Activated T-cell treated with anti-CD3 and anti-CD28 coated beads, Interleukin-2, amount 50 U/mL, for 72 hours (primary cell): ENCODE measurements around the gene BIN2. TPM values are rescaled to one million over a fixed set of nuclear protein-coding genes. Genes with fewer than 3 reads are reported as not detected.

Source experiments
- ATAC-seq, 2 donors: fragments of 150-1000 bp; cut with Tn5 transposase; replicated peaks in 1 of 2; 2 replicates each; pipeline ENCODE4 v1.10.0; 2021; ENCODE audit warnings: moderate library complexity in 2 of 2, mild to moderate bottlenecking in 1 of 2
- DNase-seq, 2 donors: peaks; one replicate each; pipeline ENCODE4 v3.0.0; 2021 to 2022; ENCODE audit warnings: mixed read lengths in 1 of 2
- H3K27ac Mint-ChIP-seq: one replicate; pipeline ENCODE4 v1.8.0; 2022; ENCODE audit warnings: mild to moderate bottlenecking, moderate library complexity, mixed read lengths
- H3K27me3 Mint-ChIP-seq: one replicate; pipeline ENCODE4 v1.8.0; 2022; ENCODE audit warnings: low read depth, mixed read lengths
- H3K36me3 Mint-ChIP-seq, 2 donors: one replicate each; pipeline ENCODE4 v1.8.0; 2022; ENCODE audit warnings: mixed read lengths in 2 of 2, mild to moderate bottlenecking in 1 of 2; ENCODE audit not compliant: insufficient read depth in 2 of 2
- H3K4me1 Mint-ChIP-seq: one replicate; pipeline ENCODE4 v1.8.0; 2022; ENCODE audit warnings: low read depth, mixed read lengths
- H3K4me3 Mint-ChIP-seq, 2 donors: one replicate each; pipeline ENCODE4 v1.8.0; 2022; ENCODE audit warnings: mild to moderate bottlenecking in 2 of 2, mixed read lengths in 2 of 2, moderate library complexity in 2 of 2
- H3K9me3 Mint-ChIP-seq, 2 donors: one replicate each; pipeline ENCODE4 v1.8.0; 2022; ENCODE audit warnings: mixed read lengths in 2 of 2
- total RNA-seq, 2 donors: library from RNA; stranded (reverse); gene quantifications; one replicate each; pipeline ENCODE4 v1.2.3, GENCODE V29; 2022

Gene BIN2
- 100 to 1,000 TPM; 102 to 104 TPM for total RNA-seq

GRCh38 chr12:51323966-51324895 is at the start of gene BIN2:
TSS of gene BIN2 (minus strand) at chr12:51324174. CDS start at chr12:51324102, 72 bp downstream.
- DNase-seq (peak; percentile 82 to 89), ATAC-seq (peak; percentile 80 to 88)
- Mint-ChIP-seq H3K36me3 (peaks cover 8 to 17% of the 10 kb centered on the region in 2 donors), H3K27me3 (no peaks in the 10 kb centered on the region), H3K4me3 (peak within 1 kb of the TSS; percentile 88 to 95), H3K27ac (peak within 1 kb of the TSS; percentile 93), H3K9me3 (no peaks in the 10 kb centered on the region), H3K4me1 (peaks cover 87% of the 10 kb centered on the region)

DNA sequence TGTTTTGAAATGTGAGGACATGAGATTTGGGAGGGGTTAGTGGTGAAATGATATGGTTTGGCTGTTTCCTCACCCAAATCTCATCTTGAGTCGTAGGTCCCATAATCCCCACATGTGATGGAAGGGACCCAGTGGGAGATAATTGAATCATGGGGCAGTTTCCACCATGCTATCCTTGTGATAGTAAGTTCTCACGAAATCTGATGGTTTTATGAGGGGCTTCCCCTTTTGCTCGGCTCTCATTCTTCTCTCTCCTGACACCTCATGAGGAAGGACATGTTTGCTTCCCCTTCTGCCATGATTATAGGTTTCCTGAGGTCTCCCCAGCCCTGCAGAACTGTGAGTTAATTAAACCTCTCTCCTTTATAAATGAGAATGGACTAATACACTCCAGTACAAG is 49.2 kb upstream of the BIN2 start:
- no peak overlapping the region for H3K4me3 Mint-ChIP-seq
- peaks cover 9 to 15% of the 10 kb centered on the region in 2 donors for H3K36me3 Mint-ChIP-seq
- no peaks in the 10 kb centered on the region for H3K9me3 Mint-ChIP-seq
- no peak overlapping the region for H3K27ac Mint-ChIP-seq
- H3K27me3 Mint-ChIP-seq: no peaks in the 10 kb centered on the region
- ATAC-seq (no peak), DNase-seq (no peak)
- H3K4me1 Mint-ChIP-seq: peaks cover 52% of the 10 kb centered on the region

DNA sequence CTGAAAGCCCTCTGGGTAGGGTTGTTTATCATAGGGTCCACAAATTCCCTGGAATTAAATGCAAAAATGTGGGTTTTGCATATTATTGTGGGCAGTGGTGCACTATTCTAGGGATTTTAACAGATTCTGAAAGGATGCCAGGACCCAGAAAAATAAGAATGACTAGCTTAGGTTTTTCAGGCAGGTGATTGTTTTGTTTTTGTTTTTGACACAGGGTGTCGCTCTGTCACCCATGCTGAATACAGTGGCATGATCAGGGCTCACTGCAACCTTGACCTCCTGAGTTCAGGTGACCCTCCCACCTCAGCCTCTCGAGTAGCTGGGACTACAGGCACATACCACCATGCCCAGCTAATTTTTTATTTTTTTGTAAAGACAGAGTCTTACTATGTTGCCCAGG is 48.0 kb upstream of the BIN2 start:
- ATAC-seq: no peak
- peaks cover 61% of the 10 kb centered on the region for H3K4me1 Mint-ChIP-seq
- peaks cover 9% of the 10 kb centered on the region in 2 donors for H3K36me3 Mint-ChIP-seq
- H3K27ac Mint-ChIP-seq: no peak overlapping the region
- no peaks in the 10 kb centered on the region for H3K9me3 Mint-ChIP-seq
- DNase-seq: no peak
- no peak overlapping the region for H3K4me3 Mint-ChIP-seq
- H3K27me3 Mint-ChIP-seq: no peaks in the 10 kb centered on the region

GRCh38 chr12:51371295-51371953 is 47.5 kb upstream of the BIN2 start:
- peaks cover 9% of the 10 kb centered on the region in 2 donors for H3K36me3 Mint-ChIP-seq
- no peak for DNase-seq
- H3K4me3 Mint-ChIP-seq: peak overlapping the region; percentile 41 to 55
- no peaks in the 10 kb centered on the region for H3K27me3 Mint-ChIP-seq
- no peak overlapping the region for H3K27ac Mint-ChIP-seq
- no peaks in the 10 kb centered on the region for H3K9me3 Mint-ChIP-seq
- ATAC-seq: no peak
- peaks cover 62% of the 10 kb centered on the region for H3K4me1 Mint-ChIP-seq

DNA sequence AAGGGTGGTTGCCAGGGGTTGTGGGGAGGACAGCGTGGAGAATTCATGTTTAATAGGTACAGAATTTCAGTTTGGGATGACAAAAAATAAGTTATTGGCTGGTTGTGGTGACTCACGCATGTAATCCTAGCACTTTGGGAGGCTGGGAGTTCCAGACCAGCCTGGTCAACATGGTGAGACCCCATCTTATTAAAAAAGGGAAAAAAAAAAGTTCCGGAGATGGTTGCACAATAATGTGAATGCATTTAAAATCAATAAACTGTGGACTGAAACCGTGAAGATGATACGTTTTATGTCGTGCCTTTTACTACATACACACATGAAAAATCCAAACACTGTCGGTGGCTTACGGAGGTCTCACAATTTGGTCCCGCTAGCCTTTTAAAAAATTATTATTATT is 46.7 kb upstream of the BIN2 start:
- no peaks in the 10 kb centered on the region for H3K27me3 Mint-ChIP-seq
- no peak for ATAC-seq
- DNase-seq: no peak
- no peak overlapping the region for H3K4me3 Mint-ChIP-seq
- H3K4me1 Mint-ChIP-seq: peaks cover 67% of the 10 kb centered on the region
- peaks cover 9% of the 10 kb centered on the region in 2 donors for H3K36me3 Mint-ChIP-seq
- no peak overlapping the region for H3K27ac Mint-ChIP-seq
- H3K9me3 Mint-ChIP-seq: no peaks in the 10 kb centered on the region

DNA sequence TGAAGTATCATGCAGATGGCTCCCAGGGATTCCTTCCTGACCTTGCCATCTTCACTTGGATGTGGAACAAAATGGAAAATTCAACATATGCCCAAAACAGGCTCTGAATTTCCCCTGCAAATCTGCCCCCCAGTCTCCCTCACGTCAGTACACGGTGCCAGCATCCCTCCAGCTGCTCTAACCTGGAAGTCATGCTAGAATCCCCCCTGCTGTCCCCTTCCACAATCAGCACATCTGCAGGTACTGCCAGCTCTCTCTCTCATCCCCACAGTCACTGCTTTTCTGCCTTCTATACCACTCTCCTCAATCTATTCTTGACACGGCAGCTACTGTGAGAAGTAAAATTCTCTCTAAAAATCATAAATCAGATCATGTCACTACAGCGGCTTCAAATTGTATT is 45.6 kb upstream of the BIN2 start:
- peaks cover 2 to 4% of the 10 kb centered on the region in 2 donors for H3K36me3 Mint-ChIP-seq
- DNase-seq: no peak
- peak overlapping the region; percentile 4 for H3K27ac Mint-ChIP-seq
- no peaks in the 10 kb centered on the region for H3K27me3 Mint-ChIP-seq
- no peaks in the 10 kb centered on the region for H3K9me3 Mint-ChIP-seq
- H3K4me1 Mint-ChIP-seq: peaks cover 61% of the 10 kb centered on the region
- ATAC-seq: no peak
- peak overlapping the region; percentile 73 to 78 for H3K4me3 Mint-ChIP-seq

- ATAC-seq (peak; percentile 96 to 97), DNase-seq (peak; percentile 88 to 91)
- Mint-ChIP-seq H3K4me1 (peaks cover 61% of the 10 kb centered on the region), H3K4me3 (peak overlapping the region; percentile 73 to 78), H3K27me3 (no peaks in the 10 kb centered on the region), H3K36me3 (peaks cover 3 to 4% of the 10 kb centered on the region in 2 donors), H3K9me3 (no peaks in the 10 kb centered on the region), H3K27ac (peak overlapping the region; percentile 4)
Measured at GRCh38 chr12:51368640-51369517, 44.9 kb upstream of the BIN2 start.

GRCh38 chr12:51365276-51365675 is 41.3 kb upstream of the BIN2 start:
- Mint-ChIP-seq H3K4me1 (peaks cover 35% of the 10 kb centered on the region), H3K4me3 (no peak overlapping the region), H3K36me3 (peaks cover 0 to 4% of the 10 kb centered on the region in 2 donors), H3K27me3 (no peaks in the 10 kb centered on the region), H3K9me3 (no peaks in the 10 kb centered on the region), H3K27ac (no peak overlapping the region)
- ATAC-seq (no peak), DNase-seq (no peak)

DNA sequence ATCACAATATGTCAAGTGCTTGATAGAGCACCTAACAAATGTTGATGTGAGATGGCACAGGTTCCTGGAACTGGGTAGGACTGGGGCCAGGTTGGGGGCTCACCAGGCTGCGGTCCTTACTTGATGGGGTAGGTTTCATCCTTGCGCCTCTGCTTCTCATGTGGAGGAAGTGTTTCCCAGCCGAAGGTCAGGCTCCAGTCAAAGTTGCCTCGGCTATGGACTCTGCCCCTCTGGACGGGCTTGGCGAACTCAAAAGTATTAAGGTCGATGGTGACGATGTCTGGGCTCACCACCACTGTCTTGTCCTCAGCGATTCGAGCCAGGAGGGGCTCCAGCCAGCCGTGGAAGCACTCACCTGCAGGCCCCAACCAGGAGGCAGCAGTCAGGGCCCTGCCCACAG is 40.0 kb upstream of the BIN2 start:
- Mint-ChIP-seq H3K4me1 (peaks cover 22% of the 10 kb centered on the region), H3K27ac (no peak overlapping the region), H3K27me3 (no peaks in the 10 kb centered on the region), H3K36me3 (peaks cover 0 to 4% of the 10 kb centered on the region in 2 donors), H3K4me3 (no peak overlapping the region), H3K9me3 (no peaks in the 10 kb centered on the region)
- DNase-seq: no peak
- no peak for ATAC-seq

DNA sequence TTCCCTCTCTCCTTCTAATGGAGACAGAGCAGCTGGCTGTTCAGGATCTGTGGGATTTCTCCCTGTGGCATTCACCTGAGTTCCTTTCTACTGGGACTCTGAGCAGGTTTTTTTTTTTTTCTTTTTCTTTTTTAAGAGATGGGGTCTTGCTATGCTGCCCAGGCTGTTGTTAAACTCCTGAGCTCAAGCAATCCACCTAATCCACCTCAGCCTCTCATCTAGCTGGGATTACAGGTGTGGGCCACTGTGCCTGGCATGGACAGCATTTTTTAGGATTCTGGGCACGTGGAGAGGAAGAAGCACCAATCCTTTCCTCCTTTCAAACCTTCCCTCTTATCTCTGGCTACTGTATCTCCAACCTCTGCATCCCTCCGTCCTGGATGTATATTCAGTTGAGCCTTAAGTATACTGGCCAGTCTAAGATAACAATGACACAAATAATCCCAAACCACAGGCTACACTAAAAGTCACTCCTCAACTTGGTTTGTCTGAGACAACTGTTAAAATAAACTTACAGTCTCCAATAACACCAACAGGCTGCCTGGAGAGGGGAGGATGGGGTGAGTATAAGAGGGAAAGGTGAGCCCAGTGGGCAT is 38.9 kb upstream of the BIN2 start:
- H3K4me1 Mint-ChIP-seq: peaks cover 11% of the 10 kb centered on the region
- H3K36me3 Mint-ChIP-seq: peaks cover 1 to 4% of the 10 kb centered on the region in 2 donors
- H3K27ac Mint-ChIP-seq: no peak overlapping the region
- ATAC-seq (no peak), DNase-seq (no peak)
- no peaks in the 10 kb centered on the region for H3K9me3 Mint-ChIP-seq
- H3K4me3 Mint-ChIP-seq: no peak overlapping the region
- no peaks in the 10 kb centered on the region for H3K27me3 Mint-ChIP-seq

DNA sequence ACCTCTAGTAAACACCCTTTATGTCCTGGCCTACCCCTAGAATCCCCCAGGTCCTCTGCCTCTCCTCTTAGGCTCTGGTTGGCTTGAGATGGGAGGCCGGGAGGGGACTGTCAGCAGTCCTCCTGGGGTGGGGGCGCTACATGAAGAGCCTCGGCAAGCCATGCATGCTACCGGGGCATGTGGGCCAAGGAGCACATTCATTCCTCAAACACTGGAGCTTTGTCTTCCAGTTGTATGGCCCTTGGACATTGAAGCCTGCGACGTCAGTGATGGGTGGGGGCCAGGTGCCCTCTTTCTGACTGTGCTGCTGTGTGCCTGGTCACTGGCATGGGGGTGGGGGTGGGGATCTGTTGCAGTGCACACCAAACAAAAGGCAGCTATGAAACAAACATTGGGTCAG is 38.3 kb upstream of the BIN2 start:
- Mint-ChIP-seq H3K36me3 (peaks cover 2 to 4% of the 10 kb centered on the region in 2 donors), H3K27me3 (no peaks in the 10 kb centered on the region), H3K27ac (no peak overlapping the region), H3K4me1 (peaks cover 6% of the 10 kb centered on the region), H3K4me3 (no peak overlapping the region), H3K9me3 (no peaks in the 10 kb centered on the region)
- ATAC-seq: no peak
- no peak for DNase-seq

DNA sequence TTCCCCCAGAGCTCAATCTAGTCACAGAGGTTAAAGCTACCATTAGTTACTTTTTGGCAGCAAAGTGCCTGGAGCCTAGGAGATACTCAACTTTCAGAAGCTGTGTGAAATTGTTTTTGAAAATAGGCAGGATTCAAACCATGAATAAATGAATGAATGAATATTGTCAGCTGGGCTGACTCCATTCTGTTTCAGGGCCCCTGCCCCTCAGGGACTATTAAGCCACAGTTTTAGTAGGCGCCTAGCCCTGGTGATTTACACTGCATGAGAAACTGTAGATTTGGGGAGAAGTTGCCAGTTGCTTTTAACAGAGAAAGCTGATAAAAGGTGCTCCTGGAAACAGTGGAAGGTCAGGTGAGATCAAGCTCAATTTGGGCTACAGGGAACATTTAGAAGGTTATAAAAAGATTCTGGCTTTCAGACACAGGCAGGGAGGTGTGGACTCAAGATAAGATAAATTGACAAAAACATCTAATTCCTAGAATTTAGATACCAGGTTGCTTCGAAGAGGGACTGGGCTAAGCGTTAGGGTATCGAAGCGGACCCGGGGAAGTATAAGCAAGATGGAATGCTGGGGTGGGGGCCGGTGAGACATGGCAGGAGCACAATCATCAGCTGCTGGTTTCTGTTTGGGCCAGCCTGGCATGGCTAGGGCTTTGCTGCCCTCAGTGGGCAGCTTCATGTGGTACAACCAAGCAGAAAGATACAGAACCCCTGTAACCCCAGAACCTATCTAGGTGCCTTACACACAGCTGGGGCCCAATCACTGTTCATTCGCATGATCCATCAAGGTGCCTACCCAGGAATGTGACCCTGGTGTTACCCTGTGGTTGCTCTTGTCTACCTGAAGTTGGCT is 37.4 kb upstream of the BIN2 start:
- Mint-ChIP-seq H3K4me3 (no peak overlapping the region), H3K27ac (no peak overlapping the region), H3K36me3 (peaks cover 3 to 4% of the 10 kb centered on the region in 2 donors), H3K9me3 (peaks cover 0 to 1% of the 10 kb centered on the region in 2 donors), H3K27me3 (no peaks in the 10 kb centered on the region), H3K4me1 (peaks cover 4% of the 10 kb centered on the region)
- no peak for ATAC-seq
- DNase-seq: no peak
